A673 (cell line): ENCODE data around the gene BRPF1.

Experiments used
- CTCF ChIP-seq: fragments of 300-800, 200-600 bp; sonication (generic); conservative IDR thresholded peaks from 2 replicates; pipeline ENCODE4 v1.5.1; 2017; ENCODE audit warnings: low read depth, mild to moderate bottlenecking, antibody characterized with exemption, low read length, moderate library complexity, mixed read lengths
- EZH2 ChIP-seq: fragments of 200-600 bp; sonication (generic); IDR thresholded peaks from 2 replicates; pipeline ENCODE4 v1.6.1; 2017; ENCODE audit warnings: borderline replicate concordance, low read depth, mild to moderate bottlenecking, mixed read lengths, antibody characterized with exemption, low read length; ENCODE audit not compliant: poor library complexity, severe bottlenecking

GRCh38 chr3:9781551-9781950 is 50.0 kb downstream of the BRPF1 start:
- TF ChIP-seq CTCF, result no peak
- TF ChIP-seq EZH2, result no peak
